ENCODE data around the gene HOXA10. TPM values are rescaled to one million over a fixed set of nuclear protein-coding genes. Genes with fewer than 3 reads are reported as not detected.

The HOXA10 gene
- total and polyA plus RNA-seq, 9 donors: 21.2 to 36.0 (median 30.4) TPM

DNA sequence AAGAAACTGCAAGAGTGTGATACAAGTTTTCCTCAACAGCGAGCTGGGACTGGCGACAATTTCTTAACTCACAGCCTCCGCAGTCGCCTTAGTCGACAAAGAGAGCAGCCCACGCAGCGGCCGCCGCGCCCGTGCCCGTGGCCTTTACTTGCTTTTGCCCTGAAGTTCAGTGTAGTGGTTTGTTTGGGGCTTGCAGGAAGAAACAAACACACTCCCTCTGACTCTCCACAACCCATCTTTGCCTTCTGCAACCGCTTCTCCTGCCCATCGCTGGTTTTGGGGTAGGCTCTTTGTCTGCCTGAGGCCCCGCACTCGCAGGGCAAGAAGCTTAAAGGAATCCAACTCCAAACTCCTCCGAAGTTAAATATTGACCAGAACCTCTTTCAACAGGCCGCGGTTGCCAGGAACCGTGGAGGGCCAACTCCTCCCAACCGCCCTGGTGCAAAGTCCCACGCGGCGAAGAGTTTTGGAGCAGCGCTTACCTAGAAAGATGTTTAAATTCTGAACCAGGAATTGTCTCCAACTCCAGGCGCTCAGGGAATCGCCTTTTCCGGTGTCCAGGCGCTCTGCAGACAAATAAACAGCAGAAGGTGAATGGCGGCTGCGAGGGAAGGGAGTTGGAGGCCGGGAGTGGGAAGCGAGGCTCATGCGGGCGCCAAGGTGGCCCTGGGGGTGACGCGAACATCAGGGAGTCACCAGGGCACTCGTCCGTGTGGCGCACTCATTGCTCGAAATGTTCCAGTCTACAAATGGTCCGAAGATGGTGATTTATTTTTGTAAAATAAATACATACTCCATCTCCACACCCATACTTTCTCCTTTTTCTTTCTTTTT, 51.8 kb downstream of the HOXA10 start:
- peaks cover 7% of the 10 kb centered on the region for H3K27me3 ChIP-seq (ENCODE audit: control insufficient read depth, insufficient read depth, low read length)
- H3K27ac ChIP-seq (ENCODE audit: low read length): no peak overlapping the region
- peaks cover 52% of the 10 kb centered on the region for H3K4me1 ChIP-seq (ENCODE audit: control insufficient read depth, insufficient read depth, low read length)
- WGBS (ENCODE audit: insufficient coverage): 70% methylated on average over 18 of the region's 42 CpGs
- no peak for DNase-seq
- H3K4me3 ChIP-seq (ENCODE audit: low read length): no peak overlapping the region
- H3K36me3 ChIP-seq (ENCODE audit: control insufficient read depth, insufficient read depth, low read length): peaks cover 39% of the 10 kb centered on the region
- no peaks in the 10 kb centered on the region for H3K9me3 ChIP-seq (replicated peaks; ENCODE audit: control insufficient read depth, low read depth, low read length)

DNA sequence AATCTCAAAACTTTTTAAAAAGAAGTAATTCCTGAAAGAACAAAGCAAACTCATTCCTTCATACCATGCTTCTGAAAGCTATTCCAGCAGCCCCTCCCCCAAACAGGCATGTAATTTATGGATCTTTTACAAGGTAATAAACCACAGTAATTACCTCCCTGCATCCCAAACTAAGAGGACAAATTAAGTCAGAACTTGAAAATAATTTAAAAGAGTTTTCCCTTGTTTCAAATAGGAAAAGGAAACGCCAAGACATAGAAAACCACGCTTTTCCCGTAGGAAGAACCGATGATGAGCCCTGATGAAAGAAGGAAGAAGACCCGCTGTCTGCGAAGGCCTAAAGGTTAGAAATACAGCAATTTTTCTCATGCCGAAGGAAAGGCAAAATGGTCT, 52.4 kb downstream of the HOXA10 start:
- Histone ChIP-seq H3K27ac (ENCODE audit: low read length) (no peak overlapping the region), H3K36me3 (ENCODE audit: control insufficient read depth, insufficient read depth, low read length) (peaks cover 42% of the 10 kb centered on the region), H3K9me3 (replicated peaks; ENCODE audit: control insufficient read depth, low read depth, low read length) (no peaks in the 10 kb centered on the region), H3K4me3 (ENCODE audit: low read length) (no peak overlapping the region), H3K27me3 (ENCODE audit: control insufficient read depth, insufficient read depth, low read length) (peaks cover 7% of the 10 kb centered on the region), H3K4me1 (ENCODE audit: control insufficient read depth, insufficient read depth, low read length) (peaks cover 55% of the 10 kb centered on the region)
- WGBS (ENCODE audit: insufficient coverage): 75% methylated on average over 2 of the region's 7 CpGs
- DNase-seq: no peak

Other genes with a start within 250 kb of the HOXA10 start
- 0.58 TPM for gene HOXA1, start 78.3 kb downstream of the HOXA10 start, total RNA-seq
- gene HOXA1, start 78.3 kb downstream of the HOXA10 start, polyA plus RNA-seq (ENCODE audit: insufficient read depth in 1 of 8, insufficient read length in 8 of 8, low replicate concordance in 1 of 8): 1 to 10 TPM in 3 of 8 donors, under 1 TPM in 5; 0.42 to 1.2 (median 0.93) TPM
- gene HOXA2, start 71.6 kb downstream of the HOXA10 start, total RNA-seq: 0.71 TPM
- 1 to 10 TPM in 6 of 8 donors, under 1 TPM in 2; 0.70 to 3.1 (median 1.4) TPM for gene HOXA2, start 71.6 kb downstream of the HOXA10 start, polyA plus RNA-seq (ENCODE audit: insufficient read depth in 1 of 8, insufficient read length in 8 of 8, low replicate concordance in 1 of 8)
- 3.2 TPM for gene HOXA4, start 43.6 kb downstream of the HOXA10 start, total RNA-seq
- 10 to 100 TPM in 7 of 8 donors, 1 to 10 TPM in 1; 10.0 to 26.2 (median 23.0) TPM for gene HOXA4, start 43.6 kb downstream of the HOXA10 start, polyA plus RNA-seq (ENCODE audit: insufficient read depth in 1 of 8, insufficient read length in 8 of 8, low replicate concordance in 1 of 8)
- 9.4 TPM for gene HOXA5, start 30.6 kb downstream of the HOXA10 start, total RNA-seq
- gene HOXA5, start 30.6 kb downstream of the HOXA10 start, polyA plus RNA-seq (ENCODE audit: insufficient read depth in 1 of 8, insufficient read length in 8 of 8, low replicate concordance in 1 of 8): 10 to 100 TPM in 4 of 8 donors, 1 to 10 TPM in 4; 7.1 to 16.6 (median 9.7) TPM
- 5.6 TPM for gene HOXA6, start 26.5 kb downstream of the HOXA10 start, total RNA-seq
- gene HOXA6, start 26.5 kb downstream of the HOXA10 start, polyA plus RNA-seq (ENCODE audit: insufficient read depth in 1 of 8, insufficient read length in 8 of 8, low replicate concordance in 1 of 8): 10 to 100 TPM in 1 of 8 donors, 1 to 10 TPM in 7; 4.2 to 10.5 (median 6.2) TPM
- gene HOXA3, start 21.7 kb downstream of the HOXA10 start, total RNA-seq: 4.7 TPM
- gene HOXA3, start 21.7 kb downstream of the HOXA10 start, polyA plus RNA-seq (ENCODE audit: insufficient read depth in 1 of 8, insufficient read length in 8 of 8, low replicate concordance in 1 of 8): 10 to 100 TPM in 4 of 8 donors, 1 to 10 TPM in 4; 5.1 to 12.5 (median 9.7) TPM
- 3.9 TPM for gene HOXA7, start 17.6 kb downstream of the HOXA10 start, total RNA-seq
- gene HOXA7, start 17.6 kb downstream of the HOXA10 start, polyA plus RNA-seq (ENCODE audit: insufficient read depth in 1 of 8, insufficient read length in 8 of 8, low replicate concordance in 1 of 8): 10 to 100 TPM in 7 of 8 donors, 1 to 10 TPM in 1; 8.4 to 16.3 (median 12.6) TPM
- gene HOXA9, start 8.8 kb downstream of the HOXA10 start, total RNA-seq: 16.6 TPM
- 10 to 100 TPM; 16.0 to 28.5 (median 22.7) TPM for gene HOXA9, start 8.8 kb downstream of the HOXA10 start, polyA plus RNA-seq (ENCODE audit: insufficient read depth in 1 of 8, insufficient read length in 8 of 8, low replicate concordance in 1 of 8)
- gene HOXA11, start 10.9 kb upstream of the HOXA10 start, total RNA-seq: 4.7 TPM
- gene HOXA11, start 10.9 kb upstream of the HOXA10 start, polyA plus RNA-seq (ENCODE audit: insufficient read depth in 1 of 8, insufficient read length in 8 of 8, low replicate concordance in 1 of 8): 10 to 100 TPM in 1 of 8 donors, 1 to 10 TPM in 7; 2.0 to 12.0 (median 6.5) TPM
- 0.40 TPM for gene HOXA13, start 25.8 kb upstream of the HOXA10 start, total RNA-seq
- 1 to 10 TPM in 2 of 8 donors, under 1 TPM in 4, not detected in 2; 0.27 to 1.6 (median 0.54) TPM for gene HOXA13, start 25.8 kb upstream of the HOXA10 start, polyA plus RNA-seq (ENCODE audit: insufficient read depth in 1 of 8, insufficient read length in 8 of 8, low replicate concordance in 1 of 8)
- not detected for gene EVX1, start 68.5 kb upstream of the HOXA10 start, total RNA-seq
- not detected for gene EVX1, start 68.5 kb upstream of the HOXA10 start, polyA plus RNA-seq (ENCODE audit: insufficient read depth in 1 of 8, insufficient read length in 8 of 8, low replicate concordance in 1 of 8)